GM23248 (cell line): ENCODE measurements around the gene SDCCAG8. TPM values are rescaled to one million over a fixed set of nuclear protein-coding genes. Genes with fewer than 3 reads are reported as not detected.

Experiments
- DNase-seq: peaks from one replicate; pipeline ENCODE4 v3.0.0-alpha.2; 2015
- H2AFZ ChIP-seq: fragments of 200-600 bp; sonication (generic); 2 replicates; pipeline ENCODE4 v1.6.1; 2016; ENCODE audit warnings: antibody characterized with exemption
- H3F3A ChIP-seq: fragments of 200-600 bp; sonication (generic); 2 replicates; pipeline ENCODE4 v1.6.1; 2016; ENCODE audit warnings: mild to moderate bottlenecking, antibody characterized with exemption, mixed run types; ENCODE audit not compliant: insufficient read depth
- H3K27ac ChIP-seq: fragments of 200-600 bp; sonication (generic); 2 replicates; pipeline ENCODE4 v1.5.1; 2016; ENCODE audit warnings: mild to moderate bottlenecking
- H3K27me3 ChIP-seq: fragments of 200-600 bp; sonication (generic); replicated peaks from 2 replicates; pipeline ENCODE4 v1.6.1; 2016; ENCODE audit warnings: mild to moderate bottlenecking; ENCODE audit not compliant: insufficient read depth
- H3K36me3 ChIP-seq: fragments of 200-600 bp; sonication (generic); 2 replicates; pipeline ENCODE4 v1.6.1; 2016; ENCODE audit warnings: low read depth, mild to moderate bottlenecking
- H3K4me1 ChIP-seq: fragments of 200-600 bp; sonication (generic); 2 replicates; pipeline ENCODE4 v1.6.1; 2016; ENCODE audit warnings: mild to moderate bottlenecking; ENCODE audit not compliant: insufficient read depth
- H3K4me2 ChIP-seq: fragments of 200-600 bp; sonication (generic); one replicate; pipeline ENCODE4 v1.6.1; 2016; ENCODE audit warnings: mild to moderate bottlenecking; ENCODE audit not compliant: unreplicated experiment
- H3K4me3 ChIP-seq: fragments of 200-600 bp; sonication (generic); 2 replicates; pipeline ENCODE4 v1.5.1; 2016; ENCODE audit warnings: mild to moderate bottlenecking
- H3K79me2 ChIP-seq: fragments of 200-600 bp; sonication (generic); 2 replicates; pipeline ENCODE4 v1.6.1; 2016; ENCODE audit warnings: mild to moderate bottlenecking; ENCODE audit not compliant: insufficient read depth
- H3K9ac ChIP-seq: fragments of 200-600 bp; sonication (generic); 2 replicates; pipeline ENCODE4 v1.6.1; 2016; ENCODE audit warnings: mild to moderate bottlenecking
- H3K9me2 ChIP-seq: fragments of 200-600 bp; sonication (generic); 2 replicates; pipeline ENCODE4 v1.6.1; 2016; ENCODE audit warnings: mixed run types, mild to moderate bottlenecking, moderate library complexity; ENCODE audit not compliant: insufficient read depth
- H3K9me3 ChIP-seq: fragments of 200-600 bp; sonication (generic); one replicate; pipeline ENCODE4 v1.6.1; 2017; ENCODE audit warnings: low read depth
- H4K20me1 ChIP-seq: fragments of 200-600 bp; sonication (generic); 2 replicates; pipeline ENCODE4 v1.6.0; 2016; ENCODE audit not compliant: insufficient read depth
- EZH2 ChIP-seq: fragments of 200-600 bp; sonication (generic); IDR thresholded peaks from 2 replicates; pipeline ENCODE4 v1.6.1; 2018; ENCODE audit warnings: antibody characterized with exemption, mild to moderate bottlenecking; ENCODE audit not compliant: insufficient read depth, poor library complexity, severe bottlenecking
- EZH2phosphoT487 ChIP-seq: fragments of 200-600 bp; sonication (generic); IDR thresholded peaks from 2 replicates; pipeline ENCODE4 v1.6.1; 2018; ENCODE audit warnings: antibody characterized with exemption, moderate library complexity, mild to moderate bottlenecking, low read depth; ENCODE audit not compliant: insufficient read depth
- WGBS, 2 experiments: methylation state at CpG; one replicate each; pipeline ENCODE4 v1.1.6; 2015 to 2017; ENCODE audit warnings: low lambda C conversion rate in 2 of 2, low coverage in 1 of 2; ENCODE audit errors: missing lambda C conversion rate in 2 of 2; 5-methylcytosine and 5-hydroxymethylcytosine counted together
- in situ Hi-C: fragments of 300-500 bp; cut with MboI; formaldehyde crosslinking; loops from 2 replicates; pipeline ENCODE4 v1.15.0; 2020
- polyA plus RNA-seq: library from polyadenylated mRNA; unstranded; fragments of >200 nt; fragmentation: Nextera tagmentation; extraction: Ambion mirVana; gene quantifications from 2 replicates; pipeline ENCODE4 v1.2.1, GENCODE V29; 2016
- total RNA-seq: library from RNA; depleted of rRNA; stranded (reverse); fragments of >200 nt; shearing (Covaris generic); gene quantifications from 2 replicates; pipeline ENCODE4 v1.2.3, GENCODE V29; 2014

Gene SDCCAG8
- total and polyA plus RNA-seq, 2 experiments from 2014 or later, result 29.4 to 45.3 TPM

DNA sequence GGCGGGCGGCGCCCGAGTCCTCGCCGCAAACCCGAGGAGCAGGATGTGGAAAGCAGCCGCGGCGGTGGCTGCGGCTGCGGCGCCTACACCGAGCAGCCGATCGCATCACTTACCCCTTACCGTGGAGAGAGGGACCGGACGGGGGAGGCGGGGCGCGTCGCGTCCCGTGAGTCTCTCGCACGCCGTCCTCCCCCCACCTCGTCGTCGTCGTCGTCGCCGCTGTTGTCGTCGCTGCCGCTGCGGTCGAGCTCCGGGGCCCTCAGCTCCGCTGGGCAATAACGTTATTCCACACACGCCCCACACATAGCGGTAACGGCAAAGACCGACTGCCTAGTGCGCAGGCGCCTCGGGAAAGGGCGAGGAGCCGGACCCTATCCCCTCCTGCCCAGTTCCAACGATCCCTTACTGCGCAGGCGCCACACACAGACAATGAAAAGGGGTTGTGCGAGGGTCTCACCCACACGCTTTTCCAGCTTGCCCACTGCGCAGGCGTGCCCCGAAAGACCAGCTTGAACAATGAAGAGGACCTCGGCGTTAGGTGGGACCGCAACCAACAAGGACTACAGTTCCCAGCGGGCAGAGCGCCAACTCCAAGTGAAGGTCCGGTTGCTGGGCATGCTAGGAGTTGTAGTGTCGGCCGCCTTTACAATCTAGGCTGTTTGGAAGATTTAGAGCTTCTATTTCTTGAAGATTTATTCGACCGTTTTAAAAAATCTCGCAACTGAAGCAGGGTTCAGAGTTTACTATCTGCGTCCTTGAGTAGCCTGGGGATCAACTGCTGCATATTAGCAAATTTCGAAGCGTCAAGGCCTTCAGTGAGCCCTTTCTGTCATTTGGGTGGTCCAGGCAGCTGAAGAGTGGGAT, 682 bp upstream of the SDCCAG8 start, which contains the start of gene CEP170:
CEP170 (minus strand) TSS at position 355 of the 864 bp plus-strand sequence. CDS start 30,001 bp downstream, outside the sequence.
- H3K4me1 ChIP-seq, result peaks cover 41% of the 10 kb centered on the region
- peaks cover 45% of the 10 kb centered on the region for H3F3A ChIP-seq
- no peaks in the 10 kb centered on the region for H3K9me3 ChIP-seq
- H3K4me3 ChIP-seq, result peak within 1 kb of the TSS; percentile 84
- TF ChIP-seq EZH2phosphoT487 (no peak), EZH2 (no peak)
- DNase-seq, result peak; percentile 94
- H3K27me3 ChIP-seq, result no peaks in the 10 kb centered on the region
- no peaks in the 10 kb centered on the region for H3K9me2 ChIP-seq
- H3K4me2 ChIP-seq, result peak within 1 kb of the TSS; percentile 99
- H3K36me3 ChIP-seq, result no peaks in the 10 kb centered on the region
- peak within 1 kb of the TSS; percentile 85 for H3K9ac ChIP-seq
- peaks cover 7% of the 10 kb centered on the region; the same call in 1 of the 2 replicates for H4K20me1 ChIP-seq
- peaks cover 86% of the 10 kb centered on the region for H3K79me2 ChIP-seq
- peak within 1 kb of the TSS; percentile 88 for H3K27ac ChIP-seq
- in situ Hi-C loops, result no loop called here
- peak within 1 kb of the TSS; percentile 89 for H2AFZ ChIP-seq
- WGBS, 2 experiments, result 1% methylated on average over 54 to 74 of the region's 74 CpGs

DNA sequence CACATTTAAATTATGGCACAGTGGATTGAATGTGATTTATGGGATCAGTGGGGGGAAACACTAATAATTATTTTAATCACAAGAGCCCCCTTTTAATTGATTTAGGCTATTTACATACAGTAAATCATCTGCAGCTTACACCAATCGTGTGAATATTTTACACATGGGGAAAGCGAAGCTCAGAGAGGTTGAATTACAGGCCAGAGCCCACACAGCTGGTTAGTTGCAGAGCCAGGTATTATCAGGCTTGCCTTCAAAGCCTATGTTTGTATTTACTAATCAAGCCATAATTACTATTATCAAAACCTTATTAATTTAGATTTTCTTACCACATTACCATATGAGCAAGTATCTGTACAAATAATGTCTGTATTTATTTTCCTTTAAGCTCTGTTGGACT, 749 bp downstream of the SDCCAG8 start:
- Histone ChIP-seq H2AFZ (peak overlapping the region; percentile 79), H3K9me2 (no peaks in the 10 kb centered on the region), H3K9me3 (no peaks in the 10 kb centered on the region), H3F3A (peaks cover 36% of the 10 kb centered on the region), H3K79me2 (peaks cover 86% of the 10 kb centered on the region), H3K27me3 (no peaks in the 10 kb centered on the region), H3K36me3 (no peaks in the 10 kb centered on the region), H3K4me3 (peak overlapping the region; percentile 84), H3K9ac (peak overlapping the region; percentile 85), H3K4me2 (peak overlapping the region; percentile 88), H4K20me1 (peaks cover 2% of the 10 kb centered on the region; the same call in 1 of the 2 replicates), H3K4me1 (peaks cover 31% of the 10 kb centered on the region), H3K27ac (peak overlapping the region; percentile 77)
- peak; percentile 16 for DNase-seq
- in situ Hi-C loops, result no loop called here
- 18 to 23% methylated on average over 2 of the region's 2 CpGs for WGBS, 2 experiments
- TF ChIP-seq EZH2 (no peak), EZH2phosphoT487 (no peak)

DNA sequence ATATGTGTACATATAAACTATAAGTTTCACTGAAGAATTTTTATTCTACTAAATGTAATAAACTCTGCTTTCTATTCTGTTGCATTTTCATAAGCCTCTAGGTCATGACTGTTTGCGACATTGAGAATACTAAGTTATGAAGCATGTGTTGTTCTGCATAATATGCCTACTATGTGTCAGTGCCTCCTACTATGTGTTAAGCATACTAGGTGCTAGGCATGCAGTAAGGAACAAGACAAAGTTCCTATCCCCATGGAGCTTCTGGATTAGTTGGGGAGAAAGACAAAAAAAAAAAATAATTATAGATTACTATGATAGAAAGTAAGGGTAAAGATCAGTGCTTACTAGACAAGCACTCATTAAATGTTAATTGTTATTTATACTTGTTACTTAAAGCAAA, 1.3 kb downstream of the SDCCAG8 start:
- 51 to 62% methylated on average over 1 of the region's 1 CpG for WGBS, 2 experiments
- DNase-seq, result no peak
- peak overlapping the region; percentile 88 for H3K4me2 ChIP-seq
- H4K20me1 ChIP-seq, result no peaks in the 10 kb centered on the region; the same call in 1 of the 2 replicates
- H3K79me2 ChIP-seq, result peaks cover 86% of the 10 kb centered on the region
- in situ Hi-C loops, result no loop called here
- H3K9me3 ChIP-seq, result no peaks in the 10 kb centered on the region
- H2AFZ ChIP-seq, result no peak overlapping the region
- H3K9ac ChIP-seq, result peak overlapping the region; percentile 85
- TF ChIP-seq EZH2phosphoT487 (no peak), EZH2 (no peak)
- H3K4me1 ChIP-seq, result peaks cover 25% of the 10 kb centered on the region
- H3K27me3 ChIP-seq, result no peaks in the 10 kb centered on the region
- H3K4me3 ChIP-seq, result peak overlapping the region; percentile 84
- no peaks in the 10 kb centered on the region for H3K36me3 ChIP-seq
- peaks cover 30% of the 10 kb centered on the region for H3F3A ChIP-seq
- peak overlapping the region; percentile 77 for H3K27ac ChIP-seq
- H3K9me2 ChIP-seq, result no peaks in the 10 kb centered on the region

DNA sequence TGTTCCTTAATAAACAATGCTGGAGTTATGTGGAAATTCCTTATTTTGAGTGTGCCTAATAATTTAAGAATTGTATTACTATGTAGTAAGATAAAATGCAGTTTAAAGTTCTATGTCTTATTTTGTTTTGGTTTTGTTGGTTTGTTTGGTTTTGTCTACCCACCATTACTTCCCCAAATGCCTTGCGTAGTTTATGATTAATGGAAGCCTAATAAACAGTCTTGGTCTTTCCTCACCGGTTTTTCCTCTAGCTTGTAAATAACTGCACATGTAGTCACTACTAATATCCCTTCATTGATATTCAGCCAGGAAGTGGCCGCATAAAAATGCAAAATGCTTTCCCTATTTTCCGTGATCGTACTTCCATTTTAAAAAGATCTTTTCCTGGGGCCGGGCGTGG, 2.9 kb downstream of the SDCCAG8 start:
- H3K79me2 ChIP-seq, result peaks cover 86% of the 10 kb centered on the region
- no peaks in the 10 kb centered on the region for H3K27me3 ChIP-seq
- no peak overlapping the region for H3K4me3 ChIP-seq
- no peaks in the 10 kb centered on the region for H3K36me3 ChIP-seq
- no peak for TF ChIP-seq EZH2
- no peak for TF ChIP-seq EZH2phosphoT487
- H2AFZ ChIP-seq, result no peak overlapping the region
- H3K4me2 ChIP-seq, result no peak overlapping the region
- peaks cover 25% of the 10 kb centered on the region for H3K4me1 ChIP-seq
- H3K9me3 ChIP-seq, result no peaks in the 10 kb centered on the region
- H4K20me1 ChIP-seq, result no peaks in the 10 kb centered on the region; the same call in 1 of the 2 replicates
- DNase-seq, result no peak
- no peak overlapping the region for H3K27ac ChIP-seq
- WGBS, 2 experiments, result 97 to 99% methylated on average over 7 of the region's 7 CpGs
- in situ Hi-C loops, result no loop called here
- H3K9ac ChIP-seq, result no peak overlapping the region
- no peaks in the 10 kb centered on the region for H3K9me2 ChIP-seq
- peaks cover 27% of the 10 kb centered on the region for H3F3A ChIP-seq
